Cardiac fibroblast (primary cell): ENCODE measurements around the gene CMC2.
A peak's percentile ranks its signal among the peaks of the same experiment; 100 is the strongest.

Experiments
- DNase-seq, 2 donors: peaks; one replicate each; pipeline versions ENCODE4 v3.0.0 to v3.0.0-alpha.2; 2010; ENCODE audit warnings: low read depth in 2 of 2
- H3K4me3 ChIP-seq, 2 donors: replicated peaks in 1 of 2; 1 replicate in 1 of 2; 2 replicates in 1 of 2; pipeline ENCODE4 v1.5.1; 2011; ENCODE audit warnings: low read depth in 2 of 2, low read length in 2 of 2, mild to moderate bottlenecking in 2 of 2, moderate library complexity in 1 of 2
- CTCF ChIP-seq: IDR thresholded peaks from one replicate; pipeline ENCODE4 v1.5.1; 2011; ENCODE audit warnings: low read depth, mild to moderate bottlenecking, low read length, inconsistent platforms

The CMC2 gene

GRCh38 chr16:81014672-81015071, 8.0 kb upstream of the CMC2 start:
- no peak for DNase-seq
- no peak for TF ChIP-seq CTCF
- H3K4me3 ChIP-seq, result no peak overlapping the region

GRCh38 chr16:81012974-81013373, 6.3 kb upstream of the CMC2 start:
- no peak overlapping the region for H3K4me3 ChIP-seq
- no peak for DNase-seq
- TF ChIP-seq CTCF, result no peak

- peak overlapping the region; percentile 91 to 98 for H3K4me3 ChIP-seq
- no peak for DNase-seq
- no peak for TF ChIP-seq CTCF
Measured at GRCh38 chr16:81008505-81008789, 1.8 kb upstream of the CMC2 start.

GRCh38 chr16:81006211-81006812, 373 bp downstream of the CMC2 start:
- H3K4me3 ChIP-seq, result peak overlapping the region; percentile 91 to 98
- TF ChIP-seq CTCF, result no peak
- DNase-seq, result peak; percentile 55 to 61

GRCh38 chr16:81005610-81006161, 999 bp downstream of the CMC2 start:
- no peak for TF ChIP-seq CTCF
- H3K4me3 ChIP-seq, result peak overlapping the region; percentile 91 to 98
- peak; percentile 32 to 41 for DNase-seq

GRCh38 chr16:81004646-81005353, 1.9 kb downstream of the CMC2 start:
- H3K4me3 ChIP-seq, result peak overlapping the region in 1 of 2 donors; percentile 98
- TF ChIP-seq CTCF, result peak; percentile 42
- peak; percentile 72 to 82 for DNase-seq
